H9 (cell line): Measurements from ENCODE around the gene NUDT2. TPM values are rescaled to one million over a fixed set of nuclear protein-coding genes. Genes with fewer than 3 reads are reported as not detected.
A peak's percentile ranks its signal among the peaks of the same experiment; 100 is the strongest.
"Not testable (repeated sequence)": the region's sequence is repeated elsewhere in the genome, so short reads cannot be mapped to it uniquely, and the experiment has no call there.

ENCODE experiments used
- DNase-seq: peaks from one replicate; pipeline ENCODE4 v3.0.0-alpha.2; 2017
- H2AFZ ChIP-seq: one replicate; pipeline ENCODE4 v1.6.1; 2013; ENCODE audit warnings: mild to moderate bottlenecking, low read length, control low read depth, moderate library complexity
- H2AK5ac ChIP-seq: 2 replicates; pipeline ENCODE4 v1.6.1; 2013; ENCODE audit warnings: low read length, control low read depth, mixed read lengths; ENCODE audit not compliant: insufficient read length
- H2BK120ac ChIP-seq: one replicate; pipeline ENCODE4 v1.6.1; 2013; ENCODE audit warnings: low read depth, mild to moderate bottlenecking, low read length, control low read depth, inconsistent platforms; ENCODE audit not compliant: poor library complexity, severe bottlenecking
- H2BK12ac ChIP-seq: 2 replicates; pipeline ENCODE4 v1.6.1; 2013; ENCODE audit warnings: low read length, control low read depth, mixed read lengths, low read depth; ENCODE audit not compliant: insufficient read length
- H2BK15ac ChIP-seq: 2 replicates; pipeline ENCODE4 v1.6.1; 2013; ENCODE audit warnings: low read depth, low read length, control low read depth
- H2BK20ac ChIP-seq: one replicate; pipeline ENCODE4 v1.6.1; 2013; ENCODE audit warnings: low read depth, mild to moderate bottlenecking, low read length, control low read depth, inconsistent platforms; ENCODE audit not compliant: poor library complexity, severe bottlenecking
- H2BK5ac ChIP-seq: 2 replicates; pipeline ENCODE4 v1.6.1; 2013; ENCODE audit warnings: low read length, control low read depth, mixed read lengths; ENCODE audit not compliant: insufficient read length
- H3K14ac ChIP-seq: 2 replicates; pipeline ENCODE4 v1.6.1; 2013; ENCODE audit warnings: low read length, control low read depth; ENCODE audit not compliant: insufficient read depth
- H3K18ac ChIP-seq: 2 replicates; pipeline ENCODE4 v1.6.1; 2013; ENCODE audit warnings: low read depth, mild to moderate bottlenecking, mixed read lengths, low read length, control low read depth; ENCODE audit not compliant: insufficient read length
- H3K23ac ChIP-seq: 2 replicates; pipeline ENCODE4 v1.6.1; 2013; ENCODE audit warnings: low read length, control low read depth, mixed read lengths, low read depth; ENCODE audit not compliant: insufficient read length
- H3K23me2 ChIP-seq: 2 replicates; pipeline ENCODE4 v1.6.1; 2013; ENCODE audit warnings: low read depth, mild to moderate bottlenecking, mixed read lengths, low read length, control low read depth; ENCODE audit not compliant: insufficient read length, poor library complexity, severe bottlenecking
- H3K27ac ChIP-seq: 2 replicates; pipeline ENCODE4 v1.5.1; 2013; ENCODE audit warnings: low read length, control low read depth, mixed read lengths, low read depth; ENCODE audit not compliant: insufficient read length
- H3K27me3 ChIP-seq: 2 replicates; pipeline ENCODE4 v1.6.1; 2013; ENCODE audit warnings: low read length, control low read depth, inconsistent platforms; ENCODE audit not compliant: insufficient read depth
- H3K4ac ChIP-seq: 2 replicates; pipeline ENCODE4 v1.6.1; 2013; ENCODE audit warnings: low read depth, mild to moderate bottlenecking, control low read depth, inconsistent platforms, low read length, moderate library complexity
- H3K4me1 ChIP-seq: 2 replicates; pipeline ENCODE4 v1.6.1; 2013; ENCODE audit warnings: low read length, control low read depth, inconsistent platforms; ENCODE audit not compliant: insufficient read depth
- H3K4me2 ChIP-seq: 2 replicates; pipeline ENCODE4 v1.6.1; 2013; ENCODE audit warnings: low read length, control low read depth, mixed read lengths; ENCODE audit not compliant: insufficient read length, insufficient read depth
- H3K56ac ChIP-seq: 2 replicates; pipeline ENCODE4 v1.6.1; 2013; ENCODE audit warnings: low read depth, mild to moderate bottlenecking, mixed read lengths, low read length, control low read depth; ENCODE audit not compliant: insufficient read length
- H3K79me1 ChIP-seq: 2 replicates; pipeline ENCODE4 v1.6.1; 2013; ENCODE audit warnings: low read depth, mild to moderate bottlenecking, moderate library complexity, low read length, control low read depth, inconsistent platforms; ENCODE audit not compliant: insufficient read depth, poor library complexity, severe bottlenecking
- H3K79me2 ChIP-seq: 2 replicates; pipeline ENCODE4 v1.6.1; 2013; ENCODE audit warnings: low read length, control low read depth, inconsistent platforms; ENCODE audit not compliant: insufficient read depth
- H3K9ac ChIP-seq: 2 replicates; pipeline ENCODE4 v1.6.1; 2013; ENCODE audit warnings: low read length, control low read depth, mixed read lengths; ENCODE audit not compliant: insufficient read length; ENCODE audit errors: extremely low read depth
- H3K9me3 ChIP-seq: one replicate; pipeline ENCODE4 v1.6.1; 2013; ENCODE audit warnings: low read depth, low read length, inconsistent platforms; ENCODE audit not compliant: control insufficient read depth
- H3T11ph ChIP-seq: one replicate; pipeline ENCODE4 v1.6.1; 2013; ENCODE audit warnings: mild to moderate bottlenecking, low read length, control low read depth, inconsistent platforms
- H4K20me1 ChIP-seq: one replicate; pipeline ENCODE4 v1.6.1; 2013; ENCODE audit not compliant: control insufficient read depth, insufficient read length, insufficient read depth
- H4K5ac ChIP-seq: 2 replicates; pipeline ENCODE4 v1.6.1; 2013; ENCODE audit warnings: low read depth, mild to moderate bottlenecking, mixed read lengths, low read length, control low read depth; ENCODE audit not compliant: insufficient read length
- H4K8ac ChIP-seq: replicated peaks from 2 replicates; pipeline ENCODE4 v1.6.1; 2013; ENCODE audit warnings: low read length, control low read depth, mixed read lengths, low read depth; ENCODE audit not compliant: insufficient read length
- H4K91ac ChIP-seq: 2 replicates; pipeline ENCODE4 v1.6.1; 2013; ENCODE audit warnings: low read depth, mild to moderate bottlenecking, moderate library complexity, mixed read lengths, low read length, control low read depth; ENCODE audit not compliant: insufficient read length
- H3K27ac Mint-ChIP-seq, 3 experiments: 2 replicates in 2 of 3; 3 replicates in 1 of 3; pipeline ENCODE4 v1.8.0; 2020 to 2021; ENCODE audit warnings: mixed read lengths in 3 of 3, mild to moderate bottlenecking in 1 of 3, moderate library complexity in 1 of 3
- H3K27me3 Mint-ChIP-seq: 2 replicates; pipeline ENCODE4 v1.8.0; 2021; ENCODE audit warnings: low read depth, mild to moderate bottlenecking, moderate library complexity, mixed read lengths
- H3K36me3 Mint-ChIP-seq, 3 experiments: 2 replicates in 2 of 3; 3 replicates in 1 of 3; pipeline ENCODE4 v1.8.0; 2020 to 2021; ENCODE audit warnings: low read depth in 3 of 3, mixed read lengths in 3 of 3; ENCODE audit not compliant: insufficient read depth in 1 of 3
- H3K4me1 Mint-ChIP-seq, 2 experiments: 2 replicates each; pipeline ENCODE4 v1.8.0; 2020; ENCODE audit warnings: mixed read lengths in 2 of 2
- H3K4me3 Mint-ChIP-seq, 2 experiments: 2 replicates in 1 of 2; 3 replicates in 1 of 2; pipeline ENCODE4 v1.8.0; 2020 to 2021; ENCODE audit warnings: mild to moderate bottlenecking in 2 of 2, mixed read lengths in 2 of 2, moderate library complexity in 1 of 2
- H3K9me3 Mint-ChIP-seq, 2 experiments: 2 replicates in 1 of 2; 3 replicates in 1 of 2; pipeline ENCODE4 v1.8.0; 2020; ENCODE audit warnings: mild to moderate bottlenecking in 2 of 2, mixed read lengths in 2 of 2, moderate library complexity in 1 of 2
- WGBS: extraction: QIAGEN DNeasy Blood & Tissue Kit; methylation state at CpG from one replicate; pipeline ENCODE4 v1.1.7; 2013; ENCODE audit warnings: missing lambda C conversion rate, low lambda C conversion rate, mixed read lengths; ENCODE audit not compliant: insufficient read length; ENCODE audit errors: extremely low coverage; 5-methylcytosine and 5-hydroxymethylcytosine counted together
- total RNA-seq: library from RNA; stranded (reverse); gene quantifications from 2 replicates; pipeline ENCODE4 v1.2.1, GENCODE V29; 2021
- TF ChIP-seq, protein P1 (sequence below): fragments of 200-600 bp; sonication (generic); conservative IDR thresholded peaks from 3 replicates; pipeline ENCODE4 v1.8.0; 2021; ENCODE audit warnings: antibody characterized with exemption, mild to moderate bottlenecking

The NUDT2 gene
- total RNA-seq, 1 experiment from 2014 or later: 14.1 TPM

DNA sequence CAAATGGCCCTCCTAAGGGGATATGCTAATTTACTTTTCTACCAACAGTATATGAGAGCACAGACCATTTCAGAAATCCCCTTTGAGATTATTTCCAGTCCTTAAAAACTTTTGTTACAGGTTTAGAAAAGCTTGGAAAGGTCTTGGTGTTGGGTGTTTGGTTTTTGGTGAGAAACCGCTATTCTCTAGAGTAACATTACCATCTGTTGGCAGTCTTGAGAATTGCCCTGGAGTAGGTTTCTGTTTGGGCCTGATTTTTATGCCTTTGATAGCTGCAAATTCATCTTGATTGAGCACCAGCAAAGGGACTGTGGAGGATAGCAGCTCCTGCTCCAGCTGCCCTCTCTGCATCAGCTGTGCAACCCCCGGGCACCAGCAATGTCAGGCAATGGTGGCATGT is 8.0 kb downstream of the NUDT2 start:
- no peak overlapping the region for H2AFZ ChIP-seq
- no peak overlapping the region for H2BK15ac ChIP-seq
- no peaks in the 10 kb centered on the region for H3K79me2 ChIP-seq
- no peaks in the 10 kb centered on the region for H3K79me1 ChIP-seq
- no peaks in the 10 kb centered on the region for H3K9me3 ChIP-seq
- no peak overlapping the region for H3K18ac ChIP-seq
- H2AK5ac ChIP-seq: no peak overlapping the region
- TF ChIP-seq, protein P1, sequence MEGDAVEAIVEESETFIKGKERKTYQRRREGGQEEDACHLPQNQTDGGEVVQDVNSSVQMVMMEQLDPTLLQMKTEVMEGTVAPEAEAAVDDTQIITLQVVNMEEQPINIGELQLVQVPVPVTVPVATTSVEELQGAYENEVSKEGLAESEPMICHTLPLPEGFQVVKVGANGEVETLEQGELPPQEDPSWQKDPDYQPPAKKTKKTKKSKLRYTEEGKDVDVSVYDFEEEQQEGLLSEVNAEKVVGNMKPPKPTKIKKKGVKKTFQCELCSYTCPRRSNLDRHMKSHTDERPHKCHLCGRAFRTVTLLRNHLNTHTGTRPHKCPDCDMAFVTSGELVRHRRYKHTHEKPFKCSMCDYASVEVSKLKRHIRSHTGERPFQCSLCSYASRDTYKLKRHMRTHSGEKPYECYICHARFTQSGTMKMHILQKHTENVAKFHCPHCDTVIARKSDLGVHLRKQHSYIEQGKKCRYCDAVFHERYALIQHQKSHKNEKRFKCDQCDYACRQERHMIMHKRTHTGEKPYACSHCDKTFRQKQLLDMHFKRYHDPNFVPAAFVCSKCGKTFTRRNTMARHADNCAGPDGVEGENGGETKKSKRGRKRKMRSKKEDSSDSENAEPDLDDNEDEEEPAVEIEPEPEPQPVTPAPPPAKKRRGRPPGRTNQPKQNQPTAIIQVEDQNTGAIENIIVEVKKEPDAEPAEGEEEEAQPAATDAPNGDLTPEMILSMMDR: peak; percentile 42; the same call in 2 of the 3 replicates
- H2BK12ac ChIP-seq: no peak overlapping the region
- Mint-ChIP-seq H3K4me3 (no peak overlapping the region), H3K9me3 (no peaks in the 10 kb centered on the region), H3K27ac (no peak overlapping the region), H3K36me3 (peaks cover 4 to 29% (median 17%) of the 10 kb centered on the region in 3 experiments; a peak in 6 of 7 replicates), H3K4me1 (peaks cover 23 to 28% of the 10 kb centered on the region in 2 experiments), H3K27me3 (no peaks in the 10 kb centered on the region)
- H4K5ac ChIP-seq: no peak overlapping the region
- DNase-seq: no peak
- H4K8ac ChIP-seq: no peak overlapping the region
- H3K27ac ChIP-seq: no peak overlapping the region
- no peak overlapping the region for H3K4ac ChIP-seq
- H3K4me1 ChIP-seq: peaks cover 8% of the 10 kb centered on the region; the same call in 1 of the 2 replicates
- H3T11ph ChIP-seq: no peak overlapping the region
- no peak overlapping the region for H3K56ac ChIP-seq
- no peak overlapping the region for H3K4me2 ChIP-seq
- H2BK120ac ChIP-seq: no peak overlapping the region
- H4K91ac ChIP-seq: no peak overlapping the region
- H3K9ac ChIP-seq: no peak overlapping the region
- H2BK5ac ChIP-seq: no peak overlapping the region
- H3K23me2 ChIP-seq: no peaks in the 10 kb centered on the region
- no peak overlapping the region for H3K14ac ChIP-seq
- no peaks in the 10 kb centered on the region for H4K20me1 ChIP-seq
- no peak overlapping the region for H3K23ac ChIP-seq
- H2BK20ac ChIP-seq: no peak overlapping the region
- H3K27me3 ChIP-seq: no peaks in the 10 kb centered on the region
- no CpG with 5 or more reads among the region's 2 CpGs for WGBS

DNA sequence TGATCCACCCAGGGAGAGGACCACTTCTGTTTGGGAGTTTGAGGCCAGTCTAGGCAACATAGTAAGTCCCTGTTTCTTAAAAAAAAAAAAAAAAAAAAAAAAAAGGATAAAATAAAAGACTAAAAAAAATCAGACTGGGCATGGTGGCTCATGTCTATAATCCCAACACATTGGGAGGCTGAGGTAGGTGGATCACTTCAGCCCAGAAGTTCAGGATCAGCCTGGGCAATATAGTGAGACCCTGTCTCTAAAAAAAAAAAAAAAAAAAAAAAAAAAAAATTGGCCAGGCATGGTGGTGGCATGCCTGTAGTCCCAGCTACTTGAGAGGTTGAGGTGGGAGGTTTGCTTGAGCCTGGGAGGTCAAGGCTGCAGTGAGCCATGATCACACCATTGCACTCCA is 8.7 kb downstream of the NUDT2 start:
- peaks cover 4 to 32% (median 21%) of the 10 kb centered on the region in 3 experiments; a peak in 6 of 7 replicates for H3K36me3 Mint-ChIP-seq
- H3K4me1 ChIP-seq, H3K27me3 ChIP-seq, H3K23ac ChIP-seq, H3K9ac ChIP-seq, H4K8ac ChIP-seq, H3K14ac ChIP-seq, H3K4me3 Mint-ChIP-seq, H3K27ac ChIP-seq, H3K23me2 ChIP-seq, H3K9me3 ChIP-seq, H4K5ac ChIP-seq, H2BK5ac ChIP-seq, H2BK15ac ChIP-seq, H3K4ac ChIP-seq, H3K79me2 ChIP-seq, H3K27ac Mint-ChIP-seq, H2AK5ac ChIP-seq, H2BK20ac ChIP-seq, H3K56ac ChIP-seq, DNase-seq, H2AFZ ChIP-seq, H3T11ph ChIP-seq, H2BK120ac ChIP-seq, H3K27me3 Mint-ChIP-seq, H2BK12ac ChIP-seq, H3K79me1 ChIP-seq, H3K9me3 Mint-ChIP-seq, H3K4me2 ChIP-seq, H3K18ac ChIP-seq, H4K91ac ChIP-seq, H4K20me1 ChIP-seq: not testable (repeated sequence)
- H3K4me1 Mint-ChIP-seq: peaks cover 21 to 23% of the 10 kb centered on the region in 2 experiments
